ACC112 (cell line): ENCODE measurements around the gene EEF1A2.

Experiments used
- H2AFZ ChIP-seq: fragments of 200-600 bp; sonication (generic); one replicate; pipeline ENCODE4 v1.6.0; 2017; ENCODE audit warnings: antibody characterized with exemption, low read length; ENCODE audit not compliant: unreplicated experiment
- H3K27ac ChIP-seq: fragments of 200-600 bp; sonication (generic); 2 replicates; pipeline ENCODE4 v1.5.1; 2014; ENCODE audit warnings: low read depth, mild to moderate bottlenecking, antibody characterized with exemption, low read length, moderate library complexity
- H3K27me3 ChIP-seq: fragments of 200-600 bp; sonication (generic); 2 replicates; pipeline ENCODE4 v1.6.1; 2014; ENCODE audit warnings: mild to moderate bottlenecking, antibody characterized with exemption, low read length, moderate library complexity, mixed read lengths; ENCODE audit not compliant: insufficient read depth
- H3K36me3 ChIP-seq: fragments of 200-600 bp; sonication (generic); 2 replicates; pipeline ENCODE4 v1.6.1; 2016; ENCODE audit warnings: mild to moderate bottlenecking, antibody characterized with exemption, low read length, moderate library complexity, mixed read lengths; ENCODE audit not compliant: insufficient read depth
- H3K4me1 ChIP-seq: fragments of 200-600 bp; sonication (generic); one replicate; pipeline ENCODE4 v1.6.1; 2016; ENCODE audit warnings: low read length, mixed read lengths; ENCODE audit not compliant: insufficient read depth, unreplicated experiment, control insufficient read depth
- H3K4me3 ChIP-seq: fragments of 200-600 bp; sonication (generic); 2 replicates; pipeline ENCODE4 v1.5.1; 2014; ENCODE audit warnings: mild to moderate bottlenecking, low read depth, low read length
- H3K79me2 ChIP-seq: fragments of 200-600 bp; sonication (generic); one replicate; pipeline ENCODE4 v1.6.0; 2016; ENCODE audit warnings: low read length; ENCODE audit not compliant: control insufficient read depth, unreplicated experiment, insufficient read depth

Gene EEF1A2

DNA sequence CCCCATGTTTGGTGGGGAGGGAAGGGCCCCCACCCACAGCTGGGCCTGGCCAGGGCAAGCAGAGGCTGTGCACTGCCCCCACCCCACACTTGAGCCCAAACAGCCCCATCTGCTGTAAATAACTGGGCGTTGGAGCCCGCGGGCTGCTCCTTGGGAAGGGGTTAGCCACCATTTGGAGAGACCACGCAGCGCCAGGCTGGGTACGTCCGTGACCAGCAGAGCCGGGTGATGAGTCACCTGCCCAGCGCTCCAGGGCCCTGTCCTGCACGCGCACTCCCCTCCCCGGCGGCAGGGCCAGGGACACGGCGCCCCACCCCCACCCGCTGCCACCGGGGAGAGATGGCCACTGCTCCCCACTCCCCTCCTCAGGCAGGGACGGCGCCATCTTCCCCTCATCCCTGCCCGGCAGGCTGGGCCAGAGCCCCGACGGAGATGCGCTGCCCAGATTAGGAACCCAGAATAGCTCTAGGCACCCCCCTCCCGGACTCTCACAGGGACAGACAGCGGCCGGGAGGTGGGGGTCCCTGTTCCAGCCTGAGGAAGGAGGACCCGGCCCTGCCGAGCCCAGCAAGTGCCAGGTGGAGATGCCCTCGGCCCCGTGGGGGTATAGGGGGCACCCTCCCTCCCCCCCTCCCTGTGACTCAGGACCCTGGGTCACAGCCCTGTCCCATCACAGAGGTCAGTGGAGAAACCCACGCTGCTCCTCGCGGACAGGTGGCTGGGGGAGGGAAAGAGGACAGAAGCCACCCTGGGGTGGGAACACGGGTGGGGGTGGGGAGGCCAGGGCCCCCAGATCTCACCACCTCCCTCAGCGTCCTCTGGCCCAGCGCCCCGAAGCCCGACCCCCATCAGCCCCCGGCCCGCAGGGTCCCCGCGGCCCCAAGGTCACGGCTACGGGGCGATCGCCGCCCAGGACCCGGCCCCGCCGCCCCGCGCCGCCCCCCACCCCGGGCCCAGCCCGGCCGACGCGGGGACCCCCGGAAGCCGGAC, 642 bp downstream of the EEF1A2 start:
- Histone ChIP-seq H3K4me3 (peak overlapping the region; percentile 21; the same call in 1 of the 2 replicates), H2AFZ (no peak overlapping the region)

GRCh38 chr20:63497138-63497945, 1.5 kb downstream of the EEF1A2 start:
- Histone ChIP-seq H3K4me1 (peaks cover 8% of the 10 kb centered on the region), H3K27me3 (peaks cover 17% of the 10 kb centered on the region), H3K36me3 (no peaks in the 10 kb centered on the region), H2AFZ (no peak overlapping the region), H3K27ac (no peak overlapping the region), H3K79me2 (no peaks in the 10 kb centered on the region), H3K4me3 (no peak overlapping the region)

More for the DNA sequence above, 642 bp downstream of the EEF1A2 start:
- no peaks in the 10 kb centered on the region for H3K79me2 ChIP-seq
- H3K36me3 ChIP-seq: no peaks in the 10 kb centered on the region
- H3K4me1 ChIP-seq: peaks cover 8% of the 10 kb centered on the region
- H3K27me3 ChIP-seq: peaks cover 17% of the 10 kb centered on the region
- H3K27ac ChIP-seq: no peak overlapping the region

- Histone ChIP-seq H3K4me3 (peak overlapping the region; percentile 65; the same call in 1 of the 2 replicates), H3K27me3 (peaks cover 17% of the 10 kb centered on the region), H2AFZ (no peak overlapping the region), H3K79me2 (no peaks in the 10 kb centered on the region), H3K36me3 (no peaks in the 10 kb centered on the region), H3K4me1 (peaks cover 8% of the 10 kb centered on the region), H3K27ac (no peak overlapping the region)
Observed at GRCh38 chr20:63496596-63497120, 2.2 kb downstream of the EEF1A2 start.

- Histone ChIP-seq H3K27ac (no peak overlapping the region), H3K4me1 (peaks cover 8% of the 10 kb centered on the region), H3K4me3 (peak overlapping the region; percentile 65), H3K36me3 (no peaks in the 10 kb centered on the region), H3K27me3 (peaks cover 17% of the 10 kb centered on the region), H2AFZ (no peak overlapping the region), H3K79me2 (no peaks in the 10 kb centered on the region)
Observed at GRCh38 chr20:63495741-63496595, 2.9 kb downstream of the EEF1A2 start.

- H3K27ac ChIP-seq: no peak overlapping the region
- no peaks in the 10 kb centered on the region for H3K36me3 ChIP-seq
Observed at GRCh38 chr20:63495167-63495720, 3.6 kb downstream of the EEF1A2 start.

DNA sequence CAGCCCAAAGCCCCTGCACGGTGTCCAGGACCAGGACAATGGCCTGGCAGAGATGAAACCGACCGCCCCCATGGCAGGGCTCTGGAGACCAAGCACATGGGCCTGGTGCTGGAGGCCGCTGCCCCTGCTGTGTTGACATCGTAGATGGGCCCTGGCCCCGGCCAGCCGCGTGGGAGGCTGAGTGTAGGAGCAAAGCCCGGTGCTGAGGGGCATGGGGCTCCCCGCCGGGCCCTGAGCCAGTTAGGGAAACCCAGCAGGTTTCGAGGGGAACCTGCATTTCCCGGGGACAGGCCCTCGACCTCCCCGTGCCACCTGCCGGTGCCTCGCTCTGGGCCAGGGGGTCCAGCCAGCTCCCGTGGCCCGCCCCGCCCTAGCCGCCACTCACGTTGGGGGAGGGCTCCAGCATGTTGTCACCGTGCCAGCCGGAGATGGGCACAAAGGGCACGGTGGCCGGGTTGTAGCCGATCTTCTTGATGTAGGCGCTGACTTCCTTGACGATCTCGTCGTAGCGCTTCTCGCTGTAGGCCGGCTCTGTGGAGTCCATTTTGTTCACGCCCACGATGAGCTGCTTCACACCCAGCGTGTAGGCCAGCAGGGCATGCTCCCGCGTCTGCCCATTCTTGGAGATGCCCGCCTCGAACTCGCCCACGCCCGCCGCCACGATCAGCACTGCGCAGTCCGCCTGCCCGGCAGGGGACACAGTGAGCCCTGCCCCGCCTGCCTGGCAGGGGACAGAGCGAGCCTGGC, 4.3 kb downstream of the EEF1A2 start:
- Histone ChIP-seq H3K27me3 (peaks cover 12% of the 10 kb centered on the region), H3K4me1 (peaks cover 8% of the 10 kb centered on the region), H3K36me3 (no peaks in the 10 kb centered on the region), H3K27ac (no peak overlapping the region), H3K79me2 (no peaks in the 10 kb centered on the region), H2AFZ (no peak overlapping the region), H3K4me3 (no peak overlapping the region)

More at GRCh38 chr20:63495167-63495720, 3.6 kb downstream of the EEF1A2 start:
- Histone ChIP-seq H2AFZ (no peak overlapping the region), H3K4me3 (no peak overlapping the region), H3K27me3 (peaks cover 16% of the 10 kb centered on the region), H3K79me2 (no peaks in the 10 kb centered on the region), H3K4me1 (peaks cover 8% of the 10 kb centered on the region)

DNA sequence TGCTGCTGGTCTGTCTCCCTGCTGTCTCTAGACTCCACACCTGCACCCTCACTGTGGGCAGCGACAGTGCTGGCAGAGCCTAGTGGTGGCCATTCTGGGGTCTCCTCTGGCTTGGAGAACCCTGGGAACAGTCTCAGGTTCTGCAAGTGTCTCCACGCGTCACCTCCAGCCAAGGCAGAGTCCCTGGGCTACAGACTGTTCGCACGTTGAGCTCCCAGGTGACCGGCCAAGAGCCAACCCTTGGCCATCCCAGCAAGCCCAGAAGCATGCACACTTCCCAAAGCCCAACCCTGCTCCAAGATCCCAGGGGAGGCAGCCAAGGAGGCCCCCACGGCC, 4.8 kb downstream of the EEF1A2 start:
- Histone ChIP-seq H3K79me2 (no peaks in the 10 kb centered on the region), H3K4me1 (peaks cover 8% of the 10 kb centered on the region), H2AFZ (no peak overlapping the region), H3K36me3 (no peaks in the 10 kb centered on the region), H3K27ac (no peak overlapping the region), H3K27me3 (peaks cover 14% of the 10 kb centered on the region), H3K4me3 (no peak overlapping the region)

GRCh38 chr20:63493563-63494020, 5.3 kb downstream of the EEF1A2 start:
- Histone ChIP-seq H3K4me1 (peaks cover 8% of the 10 kb centered on the region), H3K27ac (no peak overlapping the region), H3K36me3 (no peaks in the 10 kb centered on the region), H3K27me3 (peaks cover 19% of the 10 kb centered on the region), H3K4me3 (no peak overlapping the region), H3K79me2 (no peaks in the 10 kb centered on the region), H2AFZ (no peak overlapping the region)

- Histone ChIP-seq H3K4me3 (no peak overlapping the region), H2AFZ (no peak overlapping the region), H3K36me3 (no peaks in the 10 kb centered on the region), H3K27me3 (peaks cover 15% of the 10 kb centered on the region), H3K79me2 (no peaks in the 10 kb centered on the region), H3K4me1 (peaks cover 3% of the 10 kb centered on the region), H3K27ac (no peak overlapping the region)
Observed at GRCh38 chr20:63492982-63493381, 5.9 kb downstream of the EEF1A2 start.
